Mucosa of gallbladder (tissue), 1 donor: Measurements from ENCODE around the gene SYTL5. TPM values are rescaled to one million over a fixed set of nuclear protein-coding genes. Genes with fewer than 3 reads are reported as not detected.
"Not testable (repeated sequence)": the region's sequence is repeated elsewhere in the genome, so short reads cannot be mapped to it uniquely, and the experiment has no call there.

Experiments used
- DNase-seq: peaks from one replicate; pipeline ENCODE4 v3.0.0-alpha.2; 2020; ENCODE audit warnings: low spot score
- total RNA-seq: library from RNA; stranded (reverse); gene quantifications from one replicate; pipeline ENCODE4 v1.2.1, GENCODE V29; 2021
- donor health status: DM: no; HTN: no; CAD: no.

The SYTL5 gene
- 3.1 TPM for total RNA-seq

- DNase-seq, result no peak
These were observed at the start of gene SYTL5 for GRCh38 chrX:38006291-38006690. Gene SYTL5 (plus strand): TSS chrX:38006553. CDS start chrX:38033890, 27,337 bp downstream.

GRCh38 chrX:37958525-37959211 lies 47.7 kb upstream of the SYTL5 start:
- DNase-seq, result no peak

GRCh38 chrX:37959212-37960021 lies 46.9 kb upstream of the SYTL5 start:
- DNase-seq, result peak; percentile 22

- no peak for DNase-seq
These were observed 45.2 kb upstream of the SYTL5 start for GRCh38 chrX:37961118-37961517.

- DNase-seq, result no peak
These were observed 38.6 kb upstream of the SYTL5 start for GRCh38 chrX:37967714-37968113.

GRCh38 chrX:37975421-37975820 lies 30.9 kb upstream of the SYTL5 start:
- DNase-seq, result no peak

- DNase-seq, result no peak
These were observed 30.2 kb upstream of the SYTL5 start for GRCh38 chrX:37976153-37976552.

GRCh38 chrX:37984880-37985279 lies 21.5 kb upstream of the SYTL5 start:
- DNase-seq, result no peak

- DNase-seq, result no peak
These were observed 19.5 kb upstream of the SYTL5 start for GRCh38 chrX:37986893-37987292.

GRCh38 chrX:37989304-37989703 lies 17.0 kb upstream of the SYTL5 start:
- DNase-seq, result no peak

GRCh38 chrX:37991303-37991702 lies 15.1 kb upstream of the SYTL5 start:
- not testable (repeated sequence) for DNase-seq

GRCh38 chrX:37993176-37993575 lies 13.2 kb upstream of the SYTL5 start:
- no peak for DNase-seq

- peak; percentile 61 for DNase-seq
These were observed 12.3 kb upstream of the SYTL5 start for GRCh38 chrX:37993837-37994619.

GRCh38 chrX:37995428-37995827 lies 10.9 kb upstream of the SYTL5 start:
- no peak for DNase-seq

- DNase-seq, result no peak
These were observed 9.3 kb upstream of the SYTL5 start for GRCh38 chrX:37997096-37997495.

GRCh38 chrX:37998586-37999262 lies 7.6 kb upstream of the SYTL5 start:
- no peak for DNase-seq

GRCh38 chrX:38000706-38001105 lies 5.6 kb upstream of the SYTL5 start:
- DNase-seq, result no peak

GRCh38 chrX:38004046-38004445 lies 2.3 kb upstream of the SYTL5 start:
- no peak for DNase-seq

- DNase-seq, result no peak
These were observed 425 bp downstream of the SYTL5 start for GRCh38 chrX:38006778-38007177.

GRCh38 chrX:38008658-38009057 lies 2.3 kb downstream of the SYTL5 start:
- DNase-seq, result no peak

GRCh38 chrX:38009641-38010040 lies 3.3 kb downstream of the SYTL5 start:
- DNase-seq, result no peak
